K562 (cell line): ENCODE data around the gene TFRC. TPM values are rescaled to one million over a fixed set of nuclear protein-coding genes. Genes with fewer than 3 reads are reported as not detected.

Source experiments
- ATAC-seq: fragments of 200-7000 bp; cut with Tn5 transposase; 3 replicates; pipeline ENCODE4 v1.9.1; 2020; ENCODE audit warnings: moderate library complexity
- BruUV-seq: library from RNA; stranded (reverse); fragments of 400-500 nt; replicated peaks from 2 replicates; lab custom pipeline; 2021; lab: Mats Ljungman, UMichigan
- CTCF ChIA-PET: fragments of 300-600 bp; formaldehyde crosslinking; extraction: SDS; loops from one replicate; lab custom pipeline; 2021; ENCODE audit warnings: low intra/inter-chr PET ratio; lab: Yijun Ruan, JAX
- POLR2A ChIA-PET: fragments of 300-600, 350-650 bp; sonication (Branson Sonifier 250); formaldehyde crosslinking; extraction: SDS; loops from one replicate; lab custom pipeline; 2021; ENCODE audit warnings: antibody characterized with exemption, inconsistent platforms; lab: Yijun Ruan, JAX
- DNase-seq, 4 experiments: peaks; one replicate each; pipeline versions ENCODE4 v3.0.0 to v3.0.0-alpha.2; 2011 to 2018; ENCODE audit warnings: low spot score in 3 of 4, mixed read lengths in 3 of 4; ENCODE audit errors: extremely low read depth in 1 of 4
- FAIRE-seq: peaks from 2 replicates; lab custom pipeline; 2011; peaks lifted over from hg19 to GRCh38; lab: Jason Lieb, UNC
- H2AFZ ChIP-seq: 2 replicates; pipeline ENCODE4 v1.6.0; 2011; ENCODE audit warnings: low read depth, low read length, control low read depth, inconsistent platforms
- H3K27ac ChIP-seq: fragments of 200-600 bp; 3 replicates; pipeline ENCODE4 v1.8.0; 2011; ENCODE audit warnings: low read depth, mild to moderate bottlenecking, control low read depth, inconsistent platforms, low read length, moderate library complexity, mixed read lengths; ENCODE audit errors: extremely low read depth
- H3K27me3 ChIP-seq, 2 experiments: fragments of 300-600 bp in 1 of 2; 2 replicates in 1 of 2; 3 replicates in 1 of 2; pipeline versions ENCODE4 v1.6.0 to v1.8.0; 2011; ENCODE audit warnings: inconsistent platforms in 2 of 2, low read length in 2 of 2, mild to moderate bottlenecking in 1 of 2, mixed read lengths in 1 of 2, moderate library complexity in 1 of 2; ENCODE audit not compliant: control insufficient read depth in 2 of 2, insufficient read depth in 2 of 2
- H3K36me3 ChIP-seq: fragments of 300-600 bp; 3 replicates; pipeline ENCODE4 v1.8.0; 2011; ENCODE audit warnings: mild to moderate bottlenecking, low read length, inconsistent platforms; ENCODE audit not compliant: control insufficient read depth, insufficient read depth
- H3K4me1 ChIP-seq, 2 experiments: fragments of 200-600 bp in 1 of 2; replicated peaks in 1 of 2; 2 replicates in 1 of 2; 3 replicates in 1 of 2; pipeline versions ENCODE4 v1.5.1 to v1.8.0; 2011; ENCODE audit warnings: inconsistent platforms in 2 of 2, low read length in 2 of 2, mild to moderate bottlenecking in 1 of 2, mixed read lengths in 1 of 2, moderate library complexity in 1 of 2; ENCODE audit not compliant: control insufficient read depth in 2 of 2, insufficient read depth in 2 of 2
- H3K4me2 ChIP-seq: 2 replicates; pipeline ENCODE4 v1.6.1; 2011; ENCODE audit warnings: low read length, control low read depth, inconsistent platforms, mixed read lengths; ENCODE audit not compliant: insufficient read depth
- H3K4me3 ChIP-seq: fragments of 200-600 bp; sonication (generic), shearing (Covaris generic); 2 replicates; pipeline ENCODE4 v1.5.1; 2016; ENCODE audit warnings: control low read depth, inconsistent platforms
- H3K79me2 ChIP-seq: fragments of 200-600 bp; 3 replicates; pipeline ENCODE4 v1.8.0; 2011; ENCODE audit warnings: low read length, inconsistent platforms; ENCODE audit not compliant: control insufficient read depth, insufficient read depth
- H3K9ac ChIP-seq, 2 experiments: 2 replicates each; pipeline versions ENCODE4 v1.6.0 to v1.6.1; 2011; ENCODE audit warnings: low read depth in 2 of 2, low read length in 2 of 2, control low read depth in 1 of 2, inconsistent platforms in 1 of 2, mild to moderate bottlenecking in 1 of 2, mixed read lengths in 1 of 2; ENCODE audit not compliant: insufficient read depth in 1 of 2
- H3K9me1 ChIP-seq: one replicate; pipeline ENCODE4 v1.6.0; 2011; ENCODE audit warnings: inconsistent platforms, mild to moderate bottlenecking, low read length, moderate library complexity; ENCODE audit not compliant: control insufficient read depth, insufficient read depth
- H3K9me3 ChIP-seq: replicated peaks from 2 replicates; pipeline ENCODE4 v1.5.1; 2011; ENCODE audit warnings: low read depth, low read length, inconsistent platforms; ENCODE audit not compliant: control insufficient read depth, insufficient read depth
- H4K20me1 ChIP-seq: replicated peaks from 2 replicates; pipeline ENCODE4 v1.6.1; 2011; ENCODE audit warnings: low read length, inconsistent platforms, mixed read lengths; ENCODE audit not compliant: control insufficient read depth, insufficient read depth
- CTBP1 ChIP-seq: fragments of 450-650 bp; IDR thresholded peaks from 2 replicates; pipeline ENCODE4 v1.6.1; 2016; ENCODE audit warnings: borderline replicate concordance
- ELK1 ChIP-seq: sonication (generic); formaldehyde crosslinking; IDR thresholded peaks from 2 replicates; pipeline ENCODE4 v1.8.1; 2022; ENCODE audit warnings: missing genetic modification reagents
- ETS1 ChIP-seq: conservative IDR thresholded peaks from 2 replicates; pipeline ENCODE4 v1.6.1; 2011; ENCODE audit warnings: low read depth, mild to moderate bottlenecking, low read length; ENCODE audit not compliant: control insufficient read depth
- HCFC1 ChIP-seq: IDR thresholded peaks from 2 replicates; pipeline ENCODE4 v1.6.1; 2012; ENCODE audit warnings: low read depth, low read length, improper control_type of control experiment
- KLF13 ChIP-seq: fragments of 450-650 bp; IDR thresholded peaks from 2 replicates; pipeline ENCODE4 v1.6.1; 2016; ENCODE audit warnings: missing genetic modification characterization, low read depth, mild to moderate bottlenecking, missing compliant biosample characterization, moderate library complexity, borderline replicate concordance
- RBM25 ChIP-seq: fragments of 200-400 bp; formaldehyde crosslinking; IDR thresholded peaks from 2 replicates; pipeline ENCODE4 v1.6.1; 2018; ENCODE audit warnings: low read length, low read depth, moderate library complexity; ENCODE audit not compliant: severe bottlenecking
- ZNF174 ChIP-seq: fragments of 250-450 bp; sonication (Bioruptor Pico); IDR thresholded peaks from 2 replicates; pipeline ENCODE4 v1.4.0; 2020; ENCODE audit warnings: mild to moderate bottlenecking
- ZNF175 ChIP-seq: fragments of 200-800 bp; sonication (Bioruptor generic); IDR thresholded peaks from 2 replicates; pipeline ENCODE4 v1.6.1; 2016; ENCODE audit warnings: low read depth, mild to moderate bottlenecking, missing genetic modification characterization, missing compliant biosample characterization
- ZNF408 ChIP-seq: fragments of 250-450 bp; sonication (Bioruptor Pico); IDR thresholded peaks from 2 replicates; pipeline ENCODE4 v1.4.0; 2020; ENCODE audit warnings: low read depth, mild to moderate bottlenecking, moderate library complexity
- ZNF436 ChIP-seq: fragments of 250-450, 450-650 bp; sonication (Bioruptor Pico); formaldehyde crosslinking; IDR thresholded peaks from 2 replicates; pipeline ENCODE4 v1.7.0; 2020; ENCODE audit warnings: mild to moderate bottlenecking
- ZNF764 ChIP-seq: fragments of 250-450 bp; sonication (Bioruptor Pico); IDR thresholded peaks from 2 replicates; pipeline ENCODE4 v1.4.0; 2020; ENCODE audit warnings: low read depth, mild to moderate bottlenecking, moderate library complexity
- WGBS: fragments of 100-300 bp; shearing (Covaris generic); methylation state at CpG from one replicate; pipeline ENCODE4 v1.1.6; 2016; ENCODE audit warnings: low coverage, mixed read lengths; ENCODE audit not compliant: insufficient coverage; ENCODE audit errors: missing lambda C conversion rate; 5-methylcytosine and 5-hydroxymethylcytosine counted together
- in situ Hi-C: fragments of 300-500 bp; cut with MboI; formaldehyde crosslinking; loops from 4 replicates; pipeline ENCODE4 v1.15.0; 2018; ENCODE audit warnings: inconsistent platforms, mixed read lengths
- intact Hi-C: fragments of 100-400 bp; cut with micrococcal nuclease; formaldehyde crosslinking; loops from 2 replicates; pipeline ENCODE4 v1.14.2; 2022
- polyA plus RNA-seq, 8 experiments: library from polyadenylated mRNA; depleted of rRNA in 4 of 8; stranded (reverse) in 5 of 8; unstranded in 3 of 8; fragments of >200 nt; fragmentation: Nextera tagmentation in 2 of 8; fragmentation: Illumina TruSeq in 1 of 8; extraction: Ambion mirVana in 2 of 8; extraction: Trizol in 1 of 8; gene quantifications; 2 replicates each; pipeline versions ENCODE4 v1.2.1 to v1.2.3, GENCODE V29; 2011 to 2014; ENCODE audit warnings: inconsistent platforms in 1 of 8, missing spikeins in 1 of 8
- total RNA-seq, 7 experiments: library from RNA; depleted of rRNA in 6 of 7; stranded (reverse); fragments of >200 nt in 6 of 7; fragmentation: Illumina TruSeq in 2 of 7; extraction: Trizol in 2 of 7; gene quantifications; 2 replicates each; pipeline versions ENCODE4 v1.2.1 to v1.2.3, GENCODE V29; 2011 to 2021; ENCODE audit warnings: low replicate concordance in 1 of 7

Gene TFRC
- total and polyA plus RNA-seq, 9 of the 15 experiments (the other 6 are each of a cell fraction or from before 2014, with no cell fraction given), result 149 to 679 (median 332) TPM

- intact Hi-C loops, result loop anchor here (5.0 kb wide), 1 partner anchor 477 kb away; the partner anchor contains the start of gene RNF168
Measured at GRCh38 chr3:196024968-196025367, 56.9 kb downstream of the TFRC start.

More at GRCh38 chr3:196024968-196025367, 56.9 kb downstream of the TFRC start:
- Histone ChIP-seq H3K79me2 (no peaks in the 10 kb centered on the region), H3K27me3 (no peaks in the 10 kb centered on the region), H3K27ac (no peak overlapping the region), H3K36me3 (no peaks in the 10 kb centered on the region), H4K20me1 (no peaks in the 10 kb centered on the region), H3K9me3 (no peaks in the 10 kb centered on the region), H2AFZ (no peak overlapping the region), H3K4me3 (no peak overlapping the region), H3K4me1 (peaks cover 6 to 7% of the 10 kb centered on the region in 2 experiments; a peak in 4 of 5 replicates), H3K9me1 (no peaks in the 10 kb centered on the region), H3K9ac (no peak overlapping the region), H3K4me2 (no peak overlapping the region)
- 35% methylated on average over 10 of the region's 12 CpGs for WGBS
- in situ Hi-C loops, result loop anchor here (5.0 kb wide), 2 partner anchors 177 to 492 kb away; partner anchors contain the start of gene SMCO1
- ChIA-PET CTCF (interaction anchor here (1.1 to 2.9 kb wide), 2 partner anchors 172 to 494 kb away, joined by 7 to 19 read pairs; no protein-coding TSS in a partner anchor), POLR2A (interaction anchor here (1.2 kb wide), 1 partner anchor 15 kb away, joined by 3 read pairs; no protein-coding TSS in a partner anchor)
- FAIRE-seq, result no peak
- no TSS peak for BruUV-seq
- no peak for ATAC-seq
- DNase-seq, result no peak
- TF ChIP-seq ETS1 (no peak), KLF13 (no peak), HCFC1 (no peak), ZNF436 (CRISPR knock-in tag) (no peak), ZNF174 (CRISPR knock-in tag) (no peak), ZNF408 (no peak), ELK1 (CRISPR knock-in tag) (no peak), ZNF175 (CRISPR knock-in tag) (no peak), CTBP1 (no peak), RBM25 (no peak), ZNF764 (CRISPR knock-in tag) (no peak)
